ENCODE measurements around the gene TAAR8. TPM values are rescaled to one million over a fixed set of nuclear protein-coding genes. Genes with fewer than 3 reads are reported as not detected.
"Not testable (repeated sequence)": the region's sequence is repeated elsewhere in the genome, so short reads cannot be mapped to it uniquely, and the experiment has no call there.

Gene TAAR8
- total RNA-seq, 4 donors from 2014 or later, result not detected

DNA sequence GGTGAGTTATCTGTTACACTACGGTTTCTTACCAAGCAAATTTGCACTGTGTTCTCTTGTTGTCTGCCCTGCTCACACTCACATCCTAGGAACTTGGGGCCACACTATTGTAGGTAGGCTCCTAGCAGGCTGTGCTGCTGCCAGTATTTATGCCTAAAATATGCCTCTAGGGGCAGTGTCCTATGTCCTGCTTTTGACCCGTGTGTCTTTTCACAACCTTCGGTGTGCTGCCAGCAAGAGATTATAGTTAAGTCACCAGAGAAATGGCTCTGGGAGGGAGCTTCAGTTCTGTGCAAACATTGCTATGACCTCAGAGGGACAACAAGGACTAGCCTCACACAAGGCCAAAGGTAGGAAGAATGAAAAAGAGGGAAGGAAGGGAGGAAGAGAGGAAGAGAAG, 46.0 kb downstream of the TAAR8 start:
- Histone ChIP-seq H3K27me3 (no peaks in the 10 kb centered on the region), H3K9me3 (no peaks in the 10 kb centered on the region), H3K36me3 (no peaks in the 10 kb centered on the region), H3K27ac (no peak overlapping the region), H3K4me1 (no peaks in the 10 kb centered on the region), H3K4me3 (no peak overlapping the region)
- 31 to 36% methylated on average over 3 of the region's 3 CpGs for WGBS, 2 donors
- intact Hi-C loops (cut with DNase I), result no loop called here
- TF ChIP-seq, protein P1, sequence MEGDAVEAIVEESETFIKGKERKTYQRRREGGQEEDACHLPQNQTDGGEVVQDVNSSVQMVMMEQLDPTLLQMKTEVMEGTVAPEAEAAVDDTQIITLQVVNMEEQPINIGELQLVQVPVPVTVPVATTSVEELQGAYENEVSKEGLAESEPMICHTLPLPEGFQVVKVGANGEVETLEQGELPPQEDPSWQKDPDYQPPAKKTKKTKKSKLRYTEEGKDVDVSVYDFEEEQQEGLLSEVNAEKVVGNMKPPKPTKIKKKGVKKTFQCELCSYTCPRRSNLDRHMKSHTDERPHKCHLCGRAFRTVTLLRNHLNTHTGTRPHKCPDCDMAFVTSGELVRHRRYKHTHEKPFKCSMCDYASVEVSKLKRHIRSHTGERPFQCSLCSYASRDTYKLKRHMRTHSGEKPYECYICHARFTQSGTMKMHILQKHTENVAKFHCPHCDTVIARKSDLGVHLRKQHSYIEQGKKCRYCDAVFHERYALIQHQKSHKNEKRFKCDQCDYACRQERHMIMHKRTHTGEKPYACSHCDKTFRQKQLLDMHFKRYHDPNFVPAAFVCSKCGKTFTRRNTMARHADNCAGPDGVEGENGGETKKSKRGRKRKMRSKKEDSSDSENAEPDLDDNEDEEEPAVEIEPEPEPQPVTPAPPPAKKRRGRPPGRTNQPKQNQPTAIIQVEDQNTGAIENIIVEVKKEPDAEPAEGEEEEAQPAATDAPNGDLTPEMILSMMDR (IDR thresholded peaks at IDR 0.05), result peak in 2 of 6 experiments; percentile 4 to 40
- no peak for TF ChIP-seq POLR2A (IDR thresholded peaks at IDR 0.05)
- no peak for DNase-seq

- H3K27me3 ChIP-seq; H3K36me3 ChIP-seq; H3K4me1 ChIP-seq; intact Hi-C loops (cut with DNase I); DNase-seq; H3K4me3 ChIP-seq; H3K9me3 ChIP-seq; H3K27ac ChIP-seq: not testable (repeated sequence)
These were observed 48.4 kb downstream of the TAAR8 start for GRCh38 chr6:132600900-132601299.

Small RNA genes within 50 kb of the gene (small RNA-seq; reads per million reads assigned to genes)
- gene TAAR7P, result 0 reads per million in 4 donors

Other genes with a start within 250 kb of the TAAR8 start
- 10 to 100 TPM; 11.9 to 59.2 (median 25.0) TPM for gene MOXD1, start 151.2 kb upstream of the TAAR8 start, total RNA-seq
- gene STX7, start 39.6 kb upstream of the TAAR8 start, total RNA-seq, result 10 to 100 TPM; 23.7 to 34.1 (median 26.8) TPM
- gene TAAR9, start 14.4 kb upstream of the TAAR8 start, total RNA-seq, result not detected
- not detected for gene TAAR6, start 17.6 kb downstream of the TAAR8 start, total RNA-seq
- gene TAAR5, start 37.1 kb downstream of the TAAR8 start, total RNA-seq, result not detected
- not detected for gene TAAR2, start 71.6 kb downstream of the TAAR8 start, total RNA-seq
- not detected for gene TAAR1, start 106.5 kb downstream of the TAAR8 start, total RNA-seq
- 1 to 10 TPM; 1.1 to 5.4 (median 2.1) TPM for gene VNN1, start 161.4 kb downstream of the TAAR8 start, total RNA-seq
- 10 to 100 TPM in 1 of 4 donors, 1 to 10 TPM in 2, under 1 TPM in 1; 0.95 to 12.6 (median 3.2) TPM for gene VNN2, start 205.2 kb downstream of the TAAR8 start, total RNA-seq
- 10 to 100 TPM; 11.2 to 28.7 (median 16.8) TPM for gene SLC18B1, start 246.0 kb downstream of the TAAR8 start, total RNA-seq

Measured in esophagus squamous epithelium (tissue), 5 donors.